ENCODE data around the gene TDRD10. TPM values are rescaled to one million over a fixed set of nuclear protein-coding genes. Genes with fewer than 3 reads are reported as not detected.
"Not testable (repeated sequence)": the region's sequence is repeated elsewhere in the genome, so short reads cannot be mapped to it uniquely, and the experiment has no call there.

Gene TDRD10
- total RNA-seq, 1 donor from 2014 or later = not detected

DNA sequence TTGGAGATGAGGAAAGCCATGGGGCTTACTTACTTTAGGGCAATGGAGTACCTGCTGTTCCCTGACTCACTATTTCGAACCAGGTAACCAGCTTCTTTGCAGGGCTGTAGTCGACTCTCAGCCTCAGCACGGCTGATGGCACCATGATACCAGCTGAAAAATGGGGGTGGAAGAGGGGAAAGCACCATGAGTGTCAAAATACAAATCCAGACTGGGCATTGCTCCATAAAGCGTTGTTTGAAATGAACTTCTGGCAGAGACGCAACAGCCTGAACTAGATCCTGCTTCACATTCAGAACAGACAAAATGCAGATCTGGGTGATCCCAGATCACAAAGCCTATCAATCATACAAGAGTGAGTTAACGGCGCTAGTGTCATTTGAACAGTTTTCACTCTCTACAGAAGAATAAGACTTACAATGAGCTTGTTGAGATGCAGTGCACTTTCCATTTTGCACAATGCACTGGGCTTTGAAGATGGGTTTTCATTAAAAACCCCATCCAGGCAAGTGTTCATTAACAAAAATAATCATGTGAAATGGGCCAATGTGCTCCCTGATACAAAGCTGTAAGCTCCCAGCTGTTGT lies 16.0 kb upstream of the TDRD10 start:
- DNase-seq (ENCODE audit: extremely low spot score, unreplicated experiment) = no peak
- Mint-ChIP-seq H3K27ac (ENCODE audit: unreplicated experiment) (no peak overlapping the region), H3K27me3 (ENCODE audit: unreplicated experiment) (peaks cover 32% of the 10 kb centered on the region), H3K4me3 (ENCODE audit: unreplicated experiment) (no peak overlapping the region), H3K4me1 (ENCODE audit: unreplicated experiment) (no peaks in the 10 kb centered on the region), H3K9me3 (ENCODE audit: unreplicated experiment) (no peaks in the 10 kb centered on the region), H3K36me3 (ENCODE audit: unreplicated experiment) (peaks cover 2% of the 10 kb centered on the region)
- TF ChIP-seq, protein P1, sequence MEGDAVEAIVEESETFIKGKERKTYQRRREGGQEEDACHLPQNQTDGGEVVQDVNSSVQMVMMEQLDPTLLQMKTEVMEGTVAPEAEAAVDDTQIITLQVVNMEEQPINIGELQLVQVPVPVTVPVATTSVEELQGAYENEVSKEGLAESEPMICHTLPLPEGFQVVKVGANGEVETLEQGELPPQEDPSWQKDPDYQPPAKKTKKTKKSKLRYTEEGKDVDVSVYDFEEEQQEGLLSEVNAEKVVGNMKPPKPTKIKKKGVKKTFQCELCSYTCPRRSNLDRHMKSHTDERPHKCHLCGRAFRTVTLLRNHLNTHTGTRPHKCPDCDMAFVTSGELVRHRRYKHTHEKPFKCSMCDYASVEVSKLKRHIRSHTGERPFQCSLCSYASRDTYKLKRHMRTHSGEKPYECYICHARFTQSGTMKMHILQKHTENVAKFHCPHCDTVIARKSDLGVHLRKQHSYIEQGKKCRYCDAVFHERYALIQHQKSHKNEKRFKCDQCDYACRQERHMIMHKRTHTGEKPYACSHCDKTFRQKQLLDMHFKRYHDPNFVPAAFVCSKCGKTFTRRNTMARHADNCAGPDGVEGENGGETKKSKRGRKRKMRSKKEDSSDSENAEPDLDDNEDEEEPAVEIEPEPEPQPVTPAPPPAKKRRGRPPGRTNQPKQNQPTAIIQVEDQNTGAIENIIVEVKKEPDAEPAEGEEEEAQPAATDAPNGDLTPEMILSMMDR (IDR thresholded peaks at IDR 0.05) = no peak

DNA sequence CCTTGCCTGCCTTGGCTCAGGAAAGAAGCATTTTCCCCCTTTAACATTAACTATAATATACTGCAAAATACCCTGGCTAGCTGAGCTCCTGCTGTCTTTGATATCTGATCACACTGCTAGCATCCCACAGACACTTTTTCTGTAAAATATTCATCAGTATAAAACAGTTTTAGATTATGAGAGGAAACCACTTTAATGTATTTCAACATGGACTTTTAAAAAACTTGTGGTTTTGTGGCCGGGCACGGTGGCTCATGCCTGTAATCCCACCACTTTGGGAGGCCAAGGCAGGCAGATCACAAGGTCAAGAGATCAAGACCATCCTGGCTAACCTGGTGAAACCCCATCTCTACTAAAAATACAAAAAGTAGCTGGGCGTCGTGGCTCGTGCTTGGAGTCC lies 15.3 kb upstream of the TDRD10 start:
- H3K4me3 Mint-ChIP-seq (ENCODE audit: unreplicated experiment); H3K9me3 Mint-ChIP-seq (ENCODE audit: unreplicated experiment); H3K27ac Mint-ChIP-seq (ENCODE audit: unreplicated experiment); H3K4me1 Mint-ChIP-seq (ENCODE audit: unreplicated experiment); H3K36me3 Mint-ChIP-seq (ENCODE audit: unreplicated experiment); DNase-seq (ENCODE audit: extremely low spot score, unreplicated experiment): not testable (repeated sequence)
- H3K27me3 Mint-ChIP-seq (ENCODE audit: unreplicated experiment) = peaks cover 40% of the 10 kb centered on the region

DNA sequence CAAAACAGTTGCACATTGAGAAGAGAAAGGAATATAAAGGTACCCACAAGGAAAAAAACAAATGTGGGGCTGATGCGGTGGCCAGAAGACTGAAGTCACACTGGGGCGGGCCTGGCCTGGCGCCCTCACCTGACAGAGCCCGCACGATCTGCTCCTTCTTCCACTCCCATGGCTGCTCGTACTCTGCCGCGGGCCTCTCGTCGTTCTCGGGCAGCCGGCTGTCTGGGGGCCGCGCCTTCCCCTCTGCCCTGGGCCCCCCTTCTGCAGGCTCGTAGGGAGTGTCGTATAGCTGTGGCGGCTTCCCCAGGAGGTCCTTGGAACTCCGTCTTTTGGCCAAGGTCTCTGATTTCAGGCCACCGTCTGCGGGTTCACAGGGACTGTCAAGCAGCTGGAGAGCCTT lies 13.1 kb upstream of the TDRD10 start:
- Mint-ChIP-seq H3K36me3 (ENCODE audit: unreplicated experiment) (peaks cover 2% of the 10 kb centered on the region), H3K27me3 (ENCODE audit: unreplicated experiment) (peaks cover 56% of the 10 kb centered on the region), H3K27ac (ENCODE audit: unreplicated experiment) (no peak overlapping the region), H3K4me3 (ENCODE audit: unreplicated experiment) (no peak overlapping the region), H3K9me3 (ENCODE audit: unreplicated experiment) (no peaks in the 10 kb centered on the region), H3K4me1 (ENCODE audit: unreplicated experiment) (no peaks in the 10 kb centered on the region)
- no peak for DNase-seq (ENCODE audit: extremely low spot score, unreplicated experiment)
- TF ChIP-seq, protein P1 (IDR thresholded peaks at IDR 0.05) = no peak

DNA sequence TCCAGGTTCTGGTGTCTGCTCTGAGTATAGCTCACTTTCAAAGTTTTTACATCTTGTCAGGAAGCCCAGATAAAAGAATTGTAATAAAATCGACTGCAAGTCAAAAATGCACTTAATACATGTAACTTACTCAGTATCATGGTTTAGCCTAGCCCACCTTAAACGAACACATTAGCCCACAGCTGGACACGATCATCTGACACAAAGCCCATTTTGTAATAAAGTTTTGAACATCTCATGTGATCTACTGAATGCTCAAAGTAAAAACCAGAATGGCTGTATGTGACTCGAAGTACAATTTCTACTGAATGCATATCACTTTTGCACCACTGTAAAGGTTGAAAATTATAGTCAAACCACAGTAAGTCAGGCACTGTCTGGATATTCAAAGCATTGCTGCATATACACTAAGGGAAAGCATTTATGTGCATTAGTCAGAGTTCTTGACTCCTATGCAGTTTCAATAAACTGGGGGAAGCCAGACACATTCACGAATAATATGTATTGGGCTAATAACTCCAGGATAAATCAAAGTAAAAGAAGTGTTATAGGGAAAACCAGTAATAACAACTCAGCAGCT lies 12.2 kb upstream of the TDRD10 start:
- Mint-ChIP-seq H3K27me3 (ENCODE audit: unreplicated experiment) (peaks cover 57% of the 10 kb centered on the region), H3K4me1 (ENCODE audit: unreplicated experiment) (no peaks in the 10 kb centered on the region), H3K9me3 (ENCODE audit: unreplicated experiment) (no peaks in the 10 kb centered on the region), H3K4me3 (ENCODE audit: unreplicated experiment) (no peak overlapping the region), H3K27ac (ENCODE audit: unreplicated experiment) (no peak overlapping the region), H3K36me3 (ENCODE audit: unreplicated experiment) (peaks cover 2% of the 10 kb centered on the region)
- TF ChIP-seq, protein P1 (IDR thresholded peaks at IDR 0.05) = no peak
- DNase-seq (ENCODE audit: extremely low spot score, unreplicated experiment) = no peak

DNA sequence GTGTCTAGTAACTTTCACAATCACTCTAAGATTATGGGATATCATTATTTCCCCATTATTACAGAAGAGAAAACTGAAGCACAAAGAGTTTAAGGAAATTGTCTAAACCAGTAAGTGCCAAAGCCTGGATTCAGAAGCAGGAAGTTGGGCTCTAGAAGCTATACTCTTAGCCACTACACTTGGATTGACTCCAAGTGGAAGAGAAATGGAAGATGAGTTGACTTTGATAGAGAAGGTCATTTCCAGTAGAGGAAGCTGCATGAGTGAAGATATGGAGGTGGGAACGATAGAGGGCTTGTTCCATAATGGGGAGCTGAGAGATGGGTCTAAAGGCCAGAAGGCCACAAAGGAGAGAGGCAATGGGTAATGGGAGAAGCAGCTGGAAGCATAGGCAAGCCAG lies 11.7 kb upstream of the TDRD10 start:
- H3K36me3 Mint-ChIP-seq (ENCODE audit: unreplicated experiment) = peaks cover 2% of the 10 kb centered on the region

More for the DNA sequence above, 11.7 kb upstream of the TDRD10 start:
- Mint-ChIP-seq H3K4me1 (ENCODE audit: unreplicated experiment) (no peaks in the 10 kb centered on the region), H3K4me3 (ENCODE audit: unreplicated experiment) (no peak overlapping the region), H3K9me3 (ENCODE audit: unreplicated experiment) (no peaks in the 10 kb centered on the region), H3K27ac (ENCODE audit: unreplicated experiment) (no peak overlapping the region), H3K27me3 (ENCODE audit: unreplicated experiment) (peaks cover 53% of the 10 kb centered on the region)
- TF ChIP-seq, protein P1 (IDR thresholded peaks at IDR 0.05) = no peak
- no peak for DNase-seq (ENCODE audit: extremely low spot score, unreplicated experiment)

All from osteocyte (in vitro differentiated cells).